Gastroesophageal sphincter (tissue), 3 donors: ENCODE measurements around the gene IMMP2L.
"Not testable (repeated sequence)": the region's sequence is repeated elsewhere in the genome, so short reads cannot be mapped to it uniquely, and the experiment has no call there.

Source experiments
- CTCF ChIP-seq, 4 experiments: fragments of 200-600 bp in 2 of 4; fragments of 450-650 bp in 2 of 4; sonication (generic) in 1 of 4; IDR thresholded peaks; one replicate each; pipeline ENCODE4 v1.5.1; 2017 to 2019; ENCODE audit warnings: antibody characterized with exemption in 4 of 4, mild to moderate bottlenecking in 2 of 4, moderate library complexity in 2 of 4
- EP300 ChIP-seq: sonication (generic); formaldehyde crosslinking; IDR thresholded peaks from one replicate; pipeline ENCODE4 v1.6.1; 2017; ENCODE audit warnings: antibody characterized with exemption, mild to moderate bottlenecking

DNA sequence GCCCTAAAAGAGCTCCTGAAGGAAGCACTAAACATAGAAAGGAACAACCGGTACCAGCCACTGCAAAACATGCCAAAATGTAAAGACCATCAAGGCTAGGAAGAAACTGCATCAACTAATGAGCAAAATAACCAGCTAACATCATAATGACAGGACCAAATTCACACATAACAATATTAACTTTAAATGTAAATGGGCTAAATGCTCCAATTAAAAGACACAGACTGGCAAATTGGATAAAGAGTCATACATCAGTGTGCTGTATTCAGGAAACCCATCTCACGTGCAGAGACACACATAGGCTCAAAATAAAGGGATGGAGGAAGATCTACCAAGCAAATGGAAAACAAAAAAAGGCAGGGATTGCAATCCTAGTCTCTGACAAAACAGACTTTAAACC, 60.5 kb downstream of the IMMP2L start:
- not testable (repeated sequence) for TF ChIP-seq CTCF (IDR thresholded peaks at IDR 0.05); EP300
